Tibial nerve (tissue), 4 donors: ENCODE data around the gene SERPINB13. TPM values are rescaled to one million over a fixed set of nuclear protein-coding genes. Genes with fewer than 3 reads are reported as not detected.

ENCODE experiments used
- DNase-seq, 2 donors: peaks; one replicate each; pipeline ENCODE4 v3.0.0-alpha.2; 2019; ENCODE audit warnings: low spot score in 2 of 2
- H3K27ac ChIP-seq, 4 donors: fragments of 200-600 bp; sonication (generic) in 3 of 4; one replicate each; pipeline ENCODE4 v1.5.1; 2017 to 2019; ENCODE audit warnings: mild to moderate bottlenecking in 1 of 4
- H3K27me3 ChIP-seq, 2 donors: fragments of 200-600 bp; sonication (generic) in 1 of 2; one replicate each; pipeline versions ENCODE4 v1.5.1 to v1.6.0; 2017 to 2019
- H3K36me3 ChIP-seq, 3 donors: fragments of 200-600 bp; sonication (generic); one replicate each; pipeline ENCODE4 v1.5.1; 2018 to 2019
- H3K4me1 ChIP-seq, 4 donors: fragments of 200-600 bp; sonication (generic) in 3 of 4; one replicate each; pipeline ENCODE4 v1.5.1; 2017 to 2019
- H3K4me3 ChIP-seq, 4 donors: fragments of 200-600 bp; sonication (generic) in 3 of 4; one replicate each; pipeline ENCODE4 v1.5.1; 2017 to 2019; ENCODE audit warnings: mild to moderate bottlenecking in 1 of 4, moderate library complexity in 1 of 4
- H3K9me3 ChIP-seq, 4 donors: fragments of 200-600 bp; sonication (generic) in 3 of 4; one replicate each; pipeline ENCODE4 v1.5.1; 2017 to 2019
- EP300 ChIP-seq, 2 donors: sonication (generic); formaldehyde crosslinking; IDR thresholded peaks; one replicate each; pipeline ENCODE4 v1.6.1; 2017; ENCODE audit warnings: antibody characterized with exemption in 2 of 2, mild to moderate bottlenecking in 1 of 2
- POLR2A ChIP-seq, 2 donors: fragments of 450-650 bp; IDR thresholded peaks; one replicate each; pipeline ENCODE4 v1.6.1; 2017; ENCODE audit warnings: antibody characterized with exemption in 2 of 2, mild to moderate bottlenecking in 2 of 2, moderate library complexity in 2 of 2
- WGBS, 2 donors: methylation state at CpG; one replicate each; pipeline ENCODE4 v1.1.5; 2018; 5-methylcytosine and 5-hydroxymethylcytosine counted together
- total RNA-seq, 4 donors: library from RNA; depleted of rRNA; stranded (reverse); fragments of >200 nt; gene quantifications; one replicate each; pipeline ENCODE4 v1.1.0, GENCODE V29; 2016
- TF ChIP-seq, protein P1 (sequence below), 5 experiments: fragments of 200-600 bp in 3 of 5; fragments of 450-650 bp in 2 of 5; sonication (generic) in 3 of 5; IDR thresholded peaks; one replicate each; pipeline ENCODE4 v1.5.1; 2016 to 2019; ENCODE audit warnings: antibody characterized with exemption in 5 of 5, mild to moderate bottlenecking in 3 of 5, moderate library complexity in 2 of 5

Gene SERPINB13
- total RNA-seq, 4 donors from 2014 or later, result not detected

DNA sequence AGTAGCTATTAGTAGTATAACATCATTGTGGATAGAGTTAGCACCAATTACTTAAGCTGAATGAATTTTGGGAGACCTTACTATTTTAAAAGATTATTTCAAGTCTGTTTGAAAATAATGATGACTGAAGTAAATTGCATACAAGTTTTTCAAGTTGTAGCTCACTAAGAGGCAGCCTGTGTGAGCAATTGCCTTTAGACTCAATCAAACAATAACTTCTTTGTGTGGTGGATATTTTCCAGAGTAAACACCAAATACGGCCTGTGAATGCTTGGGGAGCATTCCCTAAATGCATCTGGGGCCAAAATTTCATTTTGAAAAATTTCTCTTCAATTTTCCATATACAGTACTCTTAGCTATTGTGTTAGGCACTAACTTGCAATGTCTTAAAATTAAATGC lies 37.1 kb upstream of the SERPINB13 start:
- H3K27me3 ChIP-seq, result no peaks in the 10 kb centered on the region

DNA sequence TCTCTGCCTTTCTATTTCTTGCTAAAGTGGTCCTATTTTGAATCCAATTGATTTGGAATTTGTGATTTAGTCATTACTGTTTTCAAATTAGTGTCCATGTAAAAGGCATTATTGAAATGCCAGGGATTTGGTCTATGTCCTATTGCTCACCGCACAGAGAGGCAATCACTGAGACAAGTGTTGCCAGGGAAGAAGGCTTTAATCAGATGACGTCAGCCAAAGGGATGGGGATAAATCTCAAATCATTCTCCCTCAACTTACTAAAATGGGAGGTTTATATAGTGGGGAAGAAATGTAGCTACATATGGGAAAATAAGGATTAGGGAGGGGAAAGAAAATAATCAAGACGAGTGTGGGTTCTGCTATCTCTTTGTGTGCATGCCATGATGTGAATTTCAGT lies 35.4 kb upstream of the SERPINB13 start:
- Histone ChIP-seq H3K4me1 (peaks cover 0 to 17% (median 4%) of the 10 kb centered on the region in 4 donors), H3K4me3 (no peak overlapping the region), H3K27ac (no peak overlapping the region), H3K36me3 (no peaks in the 10 kb centered on the region), H3K9me3 (no peaks in the 10 kb centered on the region), H3K27me3 (no peaks in the 10 kb centered on the region)
- TF ChIP-seq, protein P1, sequence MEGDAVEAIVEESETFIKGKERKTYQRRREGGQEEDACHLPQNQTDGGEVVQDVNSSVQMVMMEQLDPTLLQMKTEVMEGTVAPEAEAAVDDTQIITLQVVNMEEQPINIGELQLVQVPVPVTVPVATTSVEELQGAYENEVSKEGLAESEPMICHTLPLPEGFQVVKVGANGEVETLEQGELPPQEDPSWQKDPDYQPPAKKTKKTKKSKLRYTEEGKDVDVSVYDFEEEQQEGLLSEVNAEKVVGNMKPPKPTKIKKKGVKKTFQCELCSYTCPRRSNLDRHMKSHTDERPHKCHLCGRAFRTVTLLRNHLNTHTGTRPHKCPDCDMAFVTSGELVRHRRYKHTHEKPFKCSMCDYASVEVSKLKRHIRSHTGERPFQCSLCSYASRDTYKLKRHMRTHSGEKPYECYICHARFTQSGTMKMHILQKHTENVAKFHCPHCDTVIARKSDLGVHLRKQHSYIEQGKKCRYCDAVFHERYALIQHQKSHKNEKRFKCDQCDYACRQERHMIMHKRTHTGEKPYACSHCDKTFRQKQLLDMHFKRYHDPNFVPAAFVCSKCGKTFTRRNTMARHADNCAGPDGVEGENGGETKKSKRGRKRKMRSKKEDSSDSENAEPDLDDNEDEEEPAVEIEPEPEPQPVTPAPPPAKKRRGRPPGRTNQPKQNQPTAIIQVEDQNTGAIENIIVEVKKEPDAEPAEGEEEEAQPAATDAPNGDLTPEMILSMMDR (IDR thresholded peaks at IDR 0.05), result no peak
- no peak for DNase-seq
- 82 to 89% methylated on average over 3 of the region's 3 CpGs for WGBS, 2 donors

More for the DNA sequence above, 37.1 kb upstream of the SERPINB13 start:
- no peaks in the 10 kb centered on the region for H3K36me3 ChIP-seq
- WGBS, 2 donors, result 16% methylated on average over 1 of the region's 1 CpG
- TF ChIP-seq EP300 (IDR thresholded peaks at IDR 0.05) (no peak), POLR2A (IDR thresholded peaks at IDR 0.05) (no peak)
- TF ChIP-seq, protein P1 (IDR thresholded peaks at IDR 0.05), result no peak
- peaks cover 0 to 17% (median 4%) of the 10 kb centered on the region in 4 donors for H3K4me1 ChIP-seq
- H3K9me3 ChIP-seq, result no peaks in the 10 kb centered on the region
- no peak overlapping the region for H3K4me3 ChIP-seq
- no peak for DNase-seq
- H3K27ac ChIP-seq, result no peak overlapping the region

DNA sequence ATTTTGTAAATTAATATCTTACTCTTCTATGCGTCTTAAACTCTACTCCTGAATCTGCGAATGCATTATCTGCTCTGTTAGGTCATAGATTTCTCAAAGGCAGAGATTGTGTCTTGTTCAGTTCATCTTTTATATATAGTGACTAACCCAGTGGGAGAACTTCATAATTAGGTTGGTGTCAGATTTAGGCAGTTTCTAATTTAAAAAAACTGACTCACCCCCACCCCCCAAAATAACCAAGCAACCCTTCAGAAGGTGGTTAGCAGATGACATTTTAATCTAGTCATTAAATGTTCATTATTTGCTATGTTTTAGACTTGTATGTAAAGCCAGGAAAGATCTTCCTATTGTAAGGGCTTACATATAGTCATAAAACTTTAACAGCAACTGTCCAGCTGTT lies 34.6 kb upstream of the SERPINB13 start:
- TF ChIP-seq POLR2A (IDR thresholded peaks at IDR 0.05) (no peak), EP300 (IDR thresholded peaks at IDR 0.05) (no peak)
- TF ChIP-seq, protein P1 (IDR thresholded peaks at IDR 0.05), result no peak
- H3K36me3 ChIP-seq, result no peaks in the 10 kb centered on the region
- peaks cover 0 to 17% (median 4%) of the 10 kb centered on the region in 4 donors for H3K4me1 ChIP-seq
- DNase-seq, result no peak
- WGBS, 2 donors, result 95 to 98% methylated on average over 2 of the region's 2 CpGs
- no peaks in the 10 kb centered on the region for H3K27me3 ChIP-seq
- H3K4me3 ChIP-seq, result no peak overlapping the region
- H3K27ac ChIP-seq, result no peak overlapping the region
- H3K9me3 ChIP-seq, result no peaks in the 10 kb centered on the region

DNA sequence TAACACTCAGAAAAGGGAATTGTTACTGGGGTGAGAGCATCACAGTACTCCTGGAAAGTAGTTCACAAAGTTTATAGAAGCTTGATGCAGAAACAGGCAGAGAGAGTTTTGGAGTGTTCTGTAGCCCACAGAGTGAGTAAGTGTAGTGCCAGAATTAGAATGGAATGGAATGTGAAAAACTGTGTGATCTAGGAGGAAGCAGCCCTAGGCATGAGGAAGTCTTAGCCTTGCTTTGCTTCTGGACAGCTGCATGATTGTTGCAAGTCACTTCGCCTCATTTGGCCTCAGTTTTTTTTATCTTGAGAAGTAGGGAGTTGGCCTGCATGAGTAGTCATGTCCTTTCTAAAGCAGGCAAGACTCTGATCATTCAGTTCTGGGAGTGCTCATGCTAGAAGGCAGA lies 34.1 kb upstream of the SERPINB13 start:
- Histone ChIP-seq H3K27ac (peak overlapping the region in 1 of 4 donors; percentile 45), H3K36me3 (no peaks in the 10 kb centered on the region), H3K4me1 (peaks cover 0 to 17% (median 4%) of the 10 kb centered on the region in 4 donors), H3K4me3 (no peak overlapping the region), H3K9me3 (no peaks in the 10 kb centered on the region), H3K27me3 (no peaks in the 10 kb centered on the region)
- DNase-seq, result peak in 1 of 2 donors; percentile 12
- TF ChIP-seq EP300 (IDR thresholded peaks at IDR 0.05), result peak in 1 of 2 donors; percentile 55
- TF ChIP-seq, protein P1 (IDR thresholded peaks at IDR 0.05), result no peak
- WGBS, 2 donors, result 6 to 11% methylated on average over 1 of the region's 1 CpG

DNA sequence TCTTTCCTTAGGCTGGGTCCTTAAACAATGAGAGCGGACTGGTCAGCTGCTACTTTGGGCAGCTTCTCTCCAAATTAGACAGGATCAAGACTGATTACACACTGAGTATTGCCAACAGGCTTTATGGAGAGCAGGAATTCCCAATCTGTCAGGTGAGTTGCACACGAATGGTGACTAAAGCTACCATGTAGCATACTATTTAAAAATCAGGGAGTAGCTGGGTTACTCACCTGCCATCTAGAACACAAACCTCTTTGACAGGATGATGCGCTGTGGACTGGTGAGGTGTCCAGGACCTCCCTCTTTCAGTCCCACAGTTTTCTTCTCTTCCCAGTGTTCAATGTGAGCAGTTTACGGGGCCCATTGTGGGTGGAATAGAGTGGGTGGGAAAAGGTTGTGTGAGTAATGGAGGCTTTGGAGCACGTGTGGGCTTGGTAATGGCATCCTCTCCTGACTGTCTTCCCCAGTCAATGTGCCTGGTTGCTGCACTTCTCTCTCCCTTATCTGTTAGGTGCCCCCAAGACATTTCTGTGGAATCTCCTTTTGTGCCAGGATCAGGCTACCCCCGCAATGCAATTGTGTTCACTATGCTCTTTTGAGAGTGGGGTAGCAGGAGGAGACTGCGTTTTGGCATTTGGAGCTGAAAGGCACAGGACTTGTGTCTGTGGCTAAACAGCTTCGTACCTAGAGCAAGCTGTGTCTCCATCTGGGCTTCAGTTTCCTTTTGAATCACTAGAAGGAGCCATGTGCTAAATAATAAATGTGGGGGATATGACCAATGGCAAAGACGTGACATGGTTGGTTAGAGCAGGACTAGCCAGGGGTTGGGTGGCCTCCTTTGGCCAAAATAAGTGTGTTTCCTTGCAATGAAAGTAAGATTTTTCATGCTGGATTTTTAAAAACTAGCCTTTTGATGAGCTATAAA lies 27.3 kb upstream of the SERPINB13 start:
- no peaks in the 10 kb centered on the region for H3K27me3 ChIP-seq
- no peak overlapping the region for H3K27ac ChIP-seq
- H3K9me3 ChIP-seq, result no peaks in the 10 kb centered on the region
- no peak for DNase-seq
- no peaks in the 10 kb centered on the region for H3K4me1 ChIP-seq
- no peak overlapping the region for H3K4me3 ChIP-seq
- H3K36me3 ChIP-seq, result no peaks in the 10 kb centered on the region
- no peak for TF ChIP-seq POLR2A (IDR thresholded peaks at IDR 0.05)
- TF ChIP-seq, protein P1 (IDR thresholded peaks at IDR 0.05), result no peak
- 85 to 89% methylated on average over 9 of the region's 9 CpGs for WGBS, 2 donors
